Kidney epithelial cell (primary cell): ENCODE results near the gene STARD8. TPM values are rescaled to one million over a fixed set of nuclear protein-coding genes. Genes with fewer than 3 reads are reported as not detected.

Experiments used
- DNase-seq: peaks from one replicate; pipeline ENCODE4 v3.0.0-alpha.2; 2010; ENCODE audit warnings: low read depth
- H3K27me3 ChIP-seq: 2 replicates; pipeline ENCODE4 v1.6.0; 2011; ENCODE audit warnings: low read length; ENCODE audit not compliant: control insufficient read depth, insufficient read depth
- H3K36me3 ChIP-seq: 2 replicates; pipeline ENCODE4 v1.5.1; 2011; ENCODE audit warnings: low read length; ENCODE audit not compliant: control insufficient read depth, insufficient read depth
- H3K4me3 ChIP-seq: 2 replicates; pipeline ENCODE4 v1.5.1; 2011; ENCODE audit warnings: low read depth, mild to moderate bottlenecking, control low read depth, low read length
- total RNA-seq: library from RNA; depleted of rRNA; stranded (reverse); fragments of >200 nt; gene quantifications from 2 replicates; pipeline ENCODE4 v1.2.3, GENCODE V29; 2015
- TF ChIP-seq, protein P1 (sequence below): IDR thresholded peaks from 2 replicates; pipeline ENCODE4 v1.5.1; 2011; ENCODE audit warnings: mild to moderate bottlenecking, moderate library complexity, low read length, control low read depth, inconsistent platforms; ENCODE audit not compliant: insufficient read depth, poor library complexity, severe bottlenecking

Gene STARD8
- total RNA-seq, 1 donor from 2014 or later, result 1.8 TPM

DNA sequence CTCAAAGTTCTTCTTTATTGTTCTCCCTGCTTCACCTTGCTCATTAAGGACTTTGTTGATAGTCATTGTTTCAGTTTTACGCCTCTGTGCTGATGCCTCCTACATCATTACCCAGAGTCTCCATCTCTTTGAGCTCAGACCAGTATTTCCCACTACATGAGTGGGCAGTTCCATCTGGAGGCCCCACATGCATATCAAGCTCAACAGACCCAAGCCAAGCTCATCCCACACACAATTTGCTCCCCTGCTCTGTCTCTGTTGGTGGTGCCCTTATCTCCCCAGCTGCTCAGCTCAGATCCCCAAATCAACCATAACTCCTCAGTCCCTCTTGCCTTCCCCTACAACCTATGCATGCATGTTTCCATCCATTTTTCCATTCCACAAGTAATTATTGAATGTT lies 96.3 kb downstream of the STARD8 start:
- Histone ChIP-seq H3K27me3 (no peaks in the 10 kb centered on the region), H3K36me3 (no peaks in the 10 kb centered on the region), H3K4me3 (no peak overlapping the region)
- TF ChIP-seq, protein P1, sequence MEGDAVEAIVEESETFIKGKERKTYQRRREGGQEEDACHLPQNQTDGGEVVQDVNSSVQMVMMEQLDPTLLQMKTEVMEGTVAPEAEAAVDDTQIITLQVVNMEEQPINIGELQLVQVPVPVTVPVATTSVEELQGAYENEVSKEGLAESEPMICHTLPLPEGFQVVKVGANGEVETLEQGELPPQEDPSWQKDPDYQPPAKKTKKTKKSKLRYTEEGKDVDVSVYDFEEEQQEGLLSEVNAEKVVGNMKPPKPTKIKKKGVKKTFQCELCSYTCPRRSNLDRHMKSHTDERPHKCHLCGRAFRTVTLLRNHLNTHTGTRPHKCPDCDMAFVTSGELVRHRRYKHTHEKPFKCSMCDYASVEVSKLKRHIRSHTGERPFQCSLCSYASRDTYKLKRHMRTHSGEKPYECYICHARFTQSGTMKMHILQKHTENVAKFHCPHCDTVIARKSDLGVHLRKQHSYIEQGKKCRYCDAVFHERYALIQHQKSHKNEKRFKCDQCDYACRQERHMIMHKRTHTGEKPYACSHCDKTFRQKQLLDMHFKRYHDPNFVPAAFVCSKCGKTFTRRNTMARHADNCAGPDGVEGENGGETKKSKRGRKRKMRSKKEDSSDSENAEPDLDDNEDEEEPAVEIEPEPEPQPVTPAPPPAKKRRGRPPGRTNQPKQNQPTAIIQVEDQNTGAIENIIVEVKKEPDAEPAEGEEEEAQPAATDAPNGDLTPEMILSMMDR, result no peak
- DNase-seq, result no peak

DNA sequence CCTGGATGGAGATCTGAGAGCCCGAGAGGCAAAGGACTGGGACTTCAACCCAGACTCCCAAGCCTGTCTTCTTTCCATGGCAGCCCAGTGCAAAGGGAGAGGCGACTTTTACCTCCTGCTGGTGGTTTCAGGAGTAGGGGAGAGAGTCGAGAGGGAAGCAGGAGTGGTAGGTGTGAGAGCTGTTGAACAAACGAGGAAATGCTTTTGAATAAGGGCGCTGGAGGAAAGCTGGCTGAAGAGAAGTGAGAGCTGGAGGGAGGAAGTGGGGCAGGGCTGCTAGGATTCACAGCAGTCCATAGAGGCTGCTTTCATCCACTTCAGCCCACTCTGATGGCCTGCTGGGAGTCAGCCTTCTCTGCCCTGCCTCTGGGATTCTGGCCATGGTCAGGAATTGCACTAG lies 99.5 kb downstream of the STARD8 start:
- Histone ChIP-seq H3K36me3 (no peaks in the 10 kb centered on the region), H3K4me3 (no peak overlapping the region), H3K27me3 (no peaks in the 10 kb centered on the region)
- DNase-seq, result no peak
- TF ChIP-seq, protein P1, result no peak

DNA sequence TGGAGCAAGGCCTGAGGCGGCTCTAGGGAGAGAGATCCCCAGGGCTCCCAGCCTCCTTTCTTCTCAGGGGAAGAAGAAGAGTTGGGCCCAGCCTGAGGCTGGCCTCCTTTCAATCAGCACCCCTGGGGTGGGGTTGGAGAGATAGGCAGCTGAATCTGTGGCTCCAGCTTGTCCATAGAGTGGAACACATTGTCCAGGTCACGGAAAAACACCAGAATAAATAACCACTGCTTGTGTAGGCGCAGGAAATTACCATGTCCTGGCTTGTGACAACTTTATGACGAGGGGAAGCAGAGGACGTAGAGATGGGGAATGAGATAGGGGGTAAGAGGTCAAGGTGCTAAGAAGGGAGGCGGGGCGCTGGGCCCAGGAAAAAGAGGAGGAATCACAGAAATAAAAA lies 100.6 kb downstream of the STARD8 start:
- Histone ChIP-seq H3K27me3 (no peaks in the 10 kb centered on the region), H3K4me3 (no peak overlapping the region), H3K36me3 (no peaks in the 10 kb centered on the region)
- TF ChIP-seq, protein P1, result no peak
- no peak for DNase-seq

DNA sequence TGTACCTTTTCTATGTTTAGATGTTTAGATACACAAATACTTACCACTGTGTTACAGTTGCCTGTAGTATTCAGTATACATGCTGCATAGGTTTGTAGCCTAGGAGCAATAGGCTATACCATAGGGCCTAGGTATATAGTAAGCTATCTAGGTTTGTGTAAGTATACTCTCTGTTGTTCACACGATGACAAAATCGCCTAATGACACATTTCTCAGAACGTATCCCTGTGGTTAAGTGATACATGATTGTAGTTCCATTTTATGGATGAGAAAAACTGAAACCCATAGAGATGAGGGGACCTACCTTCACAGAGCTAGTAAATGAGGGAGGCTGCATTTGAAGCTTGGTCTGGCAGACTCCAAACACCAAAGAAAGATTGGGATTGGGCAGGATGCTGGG lies 102.0 kb downstream of the STARD8 start:
- no peak overlapping the region for H3K4me3 ChIP-seq
- no peaks in the 10 kb centered on the region for H3K36me3 ChIP-seq
- DNase-seq, result no peak
- H3K27me3 ChIP-seq, result no peaks in the 10 kb centered on the region
- TF ChIP-seq, protein P1, result no peak

DNA sequence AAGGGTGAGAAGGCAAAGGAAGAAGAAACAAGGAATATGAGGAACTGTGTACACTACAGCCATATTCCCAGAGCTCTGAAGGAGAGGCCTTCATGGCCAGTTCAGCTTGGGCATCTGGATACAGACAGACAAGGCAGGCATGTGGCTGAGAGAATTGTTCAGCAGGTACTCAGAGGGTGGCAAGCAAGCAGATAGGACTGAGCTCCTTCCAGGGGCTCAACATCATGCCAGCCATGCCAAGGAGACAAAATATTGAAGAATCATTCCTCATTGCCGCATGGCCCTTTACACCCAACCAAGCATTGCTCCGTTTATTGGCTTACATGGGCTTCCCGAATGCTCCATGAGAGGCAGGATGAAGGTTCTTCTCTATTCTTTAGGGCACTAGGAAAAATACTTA lies 102.8 kb downstream of the STARD8 start:
- no peaks in the 10 kb centered on the region for H3K27me3 ChIP-seq
- no peaks in the 10 kb centered on the region for H3K36me3 ChIP-seq
- no peak overlapping the region for H3K4me3 ChIP-seq
- TF ChIP-seq, protein P1, result no peak
- no peak for DNase-seq

DNA sequence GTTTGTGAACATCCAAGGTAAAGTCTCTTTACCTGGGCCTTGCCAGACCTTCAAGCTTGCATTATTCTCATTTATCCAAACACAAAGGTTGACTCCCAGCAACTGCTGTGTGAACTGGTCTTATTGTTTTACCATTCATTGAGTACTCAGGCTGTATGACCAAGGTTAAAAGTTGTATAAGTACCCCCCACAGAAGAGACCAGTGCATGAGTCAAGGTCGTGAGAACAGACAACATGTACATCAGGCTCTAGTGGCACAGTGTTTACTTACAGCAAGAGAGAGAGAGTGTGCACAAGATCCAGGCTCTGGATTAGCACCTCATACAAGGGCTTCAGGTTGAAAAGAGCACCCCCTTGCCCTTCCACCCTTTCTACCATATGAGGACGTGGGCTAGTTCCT lies 103.9 kb downstream of the STARD8 start:
- H3K27me3 ChIP-seq, result no peaks in the 10 kb centered on the region
- H3K4me3 ChIP-seq, result no peak overlapping the region
- H3K36me3 ChIP-seq, result no peaks in the 10 kb centered on the region
- TF ChIP-seq, protein P1, result no peak
- no peak for DNase-seq
